Caki2 (cell line): Measurements from ENCODE around the gene HSPB1. TPM values are rescaled to one million over a fixed set of nuclear protein-coding genes. Genes with fewer than 3 reads are reported as not detected.
A peak's percentile ranks its signal among the peaks of the same experiment; 100 is the strongest.
"Not testable (repeated sequence)": the region's sequence is repeated elsewhere in the genome, so short reads cannot be mapped to it uniquely, and the experiment has no call there.

Source experiments
- DNase-seq: peaks from one replicate; pipeline ENCODE4 v3.0.0-alpha.2; 2015; ENCODE audit warnings: low read depth
- in situ Hi-C: cut with HindIII; loops from 2 replicates; pipeline ENCODE4 v1.10.0; 2016; ENCODE audit warnings: low sequenced_read_pairs, low pct_unique_long_range_greater_than_20kb, mixed read lengths
- total RNA-seq: library from RNA; depleted of rRNA; stranded (reverse); fragments of >200 nt; shearing (Covaris generic); gene quantifications from 2 replicates; pipeline ENCODE4 v1.2.3, GENCODE V29; 2014; ENCODE audit warnings: low replicate concordance

HSPB1 gene
- total RNA-seq, 1 experiment from 2014 or later, result 177 TPM

- in situ Hi-C loops, result no loop called here
- DNase-seq, result peak; percentile 68
Observed at GRCh38 chr7:76318488-76319353, 16.2 kb downstream of the HSPB1 start.

DNA sequence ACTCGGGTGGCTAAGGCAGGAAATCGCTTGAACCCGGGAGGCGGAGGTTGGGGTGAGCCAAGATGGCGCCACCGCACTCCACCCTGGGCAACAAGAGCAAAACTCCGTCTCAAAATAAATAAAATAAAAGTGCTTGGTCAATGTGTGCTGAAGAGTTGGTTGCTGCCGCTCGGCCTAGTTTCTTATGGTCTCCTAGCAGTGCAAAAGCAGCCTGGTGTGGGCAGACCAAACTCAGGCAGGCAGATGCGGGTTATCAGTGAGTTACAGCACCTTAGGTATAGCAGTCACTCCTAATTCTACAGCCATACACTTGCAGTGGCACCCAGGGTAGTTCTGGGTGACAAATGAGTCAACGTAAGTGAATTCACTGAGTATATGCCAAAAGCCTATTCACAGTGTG is 22.6 kb downstream of the HSPB1 start:
- no peak for DNase-seq
- in situ Hi-C loops, result no loop called here

- in situ Hi-C loops, result no loop called here
- DNase-seq, result no peak
Observed at GRCh38 chr7:76325811-76326210, 23.3 kb downstream of the HSPB1 start.

GRCh38 chr7:76326646-76327233 is 24.3 kb downstream of the HSPB1 start:
- DNase-seq, result no peak
- in situ Hi-C loops, result no loop called here

DNA sequence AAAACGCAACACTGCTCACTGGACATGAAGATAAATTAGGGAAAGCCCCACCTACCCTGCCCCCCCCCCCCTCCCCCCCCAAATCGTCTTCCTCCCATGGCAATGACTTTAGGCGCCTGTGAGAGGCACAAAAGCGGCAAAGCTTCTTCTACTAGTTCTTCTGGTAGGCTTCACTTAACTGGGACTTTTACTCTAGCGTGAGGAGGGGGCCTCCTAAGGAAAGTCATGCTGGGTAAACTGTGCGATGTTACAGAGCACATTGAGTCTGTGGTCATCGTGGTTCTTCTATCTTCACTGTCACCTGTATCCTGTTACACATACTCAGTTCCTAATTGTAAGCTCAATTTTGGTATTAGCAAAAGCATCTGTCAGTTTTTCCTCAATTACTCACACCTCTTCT is 25.1 kb downstream of the HSPB1 start:
- in situ Hi-C loops, result no loop called here
- DNase-seq, result no peak

DNA sequence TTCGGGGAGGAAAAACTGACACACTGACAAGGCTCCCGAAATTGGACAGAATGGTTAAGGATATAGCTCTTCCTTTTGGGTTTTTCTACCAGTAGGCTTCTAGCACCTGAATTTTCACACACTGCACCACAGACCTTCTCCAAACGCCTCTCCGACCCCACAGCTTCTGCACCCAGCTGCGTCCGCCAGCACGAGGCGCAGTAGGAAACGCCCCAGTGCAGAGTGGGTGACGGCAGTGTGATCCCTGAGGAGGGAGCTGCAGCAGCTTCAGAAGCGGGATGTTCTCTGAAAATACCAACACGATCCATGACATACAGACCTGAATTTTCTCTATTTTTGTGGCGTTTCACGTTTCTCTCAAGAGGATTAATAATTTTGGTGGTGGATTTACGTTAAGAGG is 25.9 kb downstream of the HSPB1 start:
- in situ Hi-C loops, result no loop called here
- DNase-seq, result no peak

DNA sequence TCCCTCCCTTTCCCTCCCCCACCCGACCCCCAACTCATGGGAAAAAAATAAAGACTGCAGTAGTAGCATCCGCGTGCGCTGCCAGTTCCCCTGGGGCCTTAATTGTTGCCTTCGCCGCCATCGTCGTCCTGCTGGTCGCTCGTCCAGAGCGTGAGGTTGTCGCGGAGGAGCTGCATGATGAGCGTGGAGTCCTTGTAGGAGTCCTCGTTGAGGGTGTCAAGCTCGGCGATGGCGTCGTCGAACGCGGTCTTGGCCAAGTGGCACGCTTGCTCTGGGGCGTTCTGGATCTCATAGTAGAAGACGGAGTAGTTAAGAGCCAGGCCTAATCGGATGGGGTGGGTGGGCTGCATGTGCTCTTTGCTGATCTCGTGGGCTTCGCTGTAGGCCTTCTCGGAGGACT is 27.0 kb downstream of the HSPB1 start:
- in situ Hi-C loops, result no loop called here

DNA sequence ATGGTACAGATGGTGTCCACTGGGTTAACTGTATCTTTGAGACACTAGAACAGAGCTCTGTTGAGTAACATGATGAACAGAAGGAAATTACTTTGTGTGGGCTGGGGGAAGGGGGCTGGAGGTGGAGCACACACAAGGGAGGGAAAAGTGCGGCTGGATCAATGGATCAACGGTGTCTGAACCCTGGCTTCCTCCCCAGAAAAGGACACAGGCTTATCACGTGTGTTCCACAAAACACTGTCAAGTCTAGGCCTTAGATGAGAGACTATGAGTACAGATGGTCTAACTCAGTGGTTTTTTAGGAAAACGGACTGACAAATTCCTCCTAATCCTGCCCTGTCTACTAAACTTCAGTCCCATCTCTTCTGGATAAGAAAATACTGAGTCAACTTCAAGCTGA is 27.8 kb downstream of the HSPB1 start:
- no peak for DNase-seq
- in situ Hi-C loops, result no loop called here

More for the DNA sequence above, 27.0 kb downstream of the HSPB1 start:
- DNase-seq, result no peak

DNA sequence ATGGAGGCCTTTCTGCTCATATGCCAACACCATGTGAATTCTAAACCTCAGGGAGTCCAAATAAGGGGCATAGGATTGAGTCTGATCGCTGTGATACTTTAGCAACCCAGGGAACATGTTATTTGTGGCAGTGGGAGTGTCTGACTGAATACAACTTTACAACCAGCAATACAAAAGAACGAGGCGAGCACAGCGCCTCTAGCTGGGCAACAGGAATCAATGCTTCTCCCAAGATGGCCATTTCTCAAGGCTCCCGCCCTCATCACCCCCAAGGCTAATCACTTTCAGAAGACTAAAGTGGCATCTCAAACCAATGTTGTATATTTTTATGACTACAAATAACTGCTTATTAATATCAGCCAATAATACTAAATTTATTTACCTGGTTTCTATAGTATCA is 28.2 kb downstream of the HSPB1 start:
- no peak for DNase-seq
- in situ Hi-C loops, result no loop called here

DNA sequence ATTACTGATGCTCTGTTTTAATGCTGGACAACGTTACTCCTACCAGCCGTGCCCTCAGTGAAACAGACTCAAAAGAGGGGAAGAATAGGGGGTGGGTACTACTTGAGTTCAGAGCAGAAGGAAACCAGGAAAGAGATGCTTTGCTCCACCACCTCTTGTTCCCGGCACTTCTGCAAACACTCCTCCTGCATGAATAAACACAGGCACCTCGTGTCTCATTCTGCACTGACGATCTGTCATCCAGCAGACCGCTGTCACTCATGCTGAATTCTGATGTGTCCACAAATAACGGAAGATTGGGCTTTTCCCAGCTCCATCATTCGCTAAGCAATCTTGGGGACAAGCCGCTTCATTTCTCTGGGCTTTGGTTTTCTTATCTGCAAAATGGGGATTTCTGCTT is 29.6 kb downstream of the HSPB1 start:
- in situ Hi-C loops, result no loop called here
- DNase-seq, result no peak

- no peak for DNase-seq
- in situ Hi-C loops, result no loop called here
Observed at GRCh38 chr7:76333511-76334101, 31.1 kb downstream of the HSPB1 start.

DNA sequence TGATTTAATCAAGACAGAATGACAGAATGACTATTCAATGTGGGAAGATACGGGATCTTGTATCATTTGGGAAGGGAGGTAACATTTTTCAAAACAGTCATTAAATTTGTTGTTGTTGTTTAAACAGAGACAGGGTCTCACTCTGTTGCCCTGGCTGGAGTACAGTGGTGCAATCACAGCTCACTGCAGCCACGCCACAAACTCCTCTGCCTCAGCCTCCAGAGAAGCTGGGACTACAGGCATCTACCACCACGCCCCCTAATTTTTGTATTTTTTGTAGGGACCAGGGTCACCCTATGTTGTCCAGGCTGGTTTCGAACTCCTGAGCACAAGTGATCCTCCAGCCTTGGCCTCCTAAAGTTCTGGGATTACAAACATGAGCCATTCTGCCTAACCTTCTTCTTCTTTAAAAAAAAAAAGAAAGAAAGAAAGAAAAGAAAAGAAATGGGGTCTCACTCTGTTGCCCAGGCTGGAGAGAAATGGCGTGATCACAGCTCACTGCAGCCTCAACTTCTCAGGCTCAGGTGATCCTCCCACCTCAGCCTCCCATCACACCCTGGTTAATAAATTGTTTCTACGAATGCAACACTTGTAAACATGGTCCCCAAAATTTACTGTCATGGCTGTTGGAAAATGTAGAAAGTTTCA is 32.0 kb downstream of the HSPB1 start:
- DNase-seq, result no peak
- in situ Hi-C loops, result no loop called here

- in situ Hi-C loops, DNase-seq: not testable (repeated sequence)
Observed at GRCh38 chr7:76335417-76335816, 32.9 kb downstream of the HSPB1 start.

GRCh38 chr7:76336094-76336493 is 33.6 kb downstream of the HSPB1 start:
- DNase-seq, result no peak
- in situ Hi-C loops, result no loop called here

DNA sequence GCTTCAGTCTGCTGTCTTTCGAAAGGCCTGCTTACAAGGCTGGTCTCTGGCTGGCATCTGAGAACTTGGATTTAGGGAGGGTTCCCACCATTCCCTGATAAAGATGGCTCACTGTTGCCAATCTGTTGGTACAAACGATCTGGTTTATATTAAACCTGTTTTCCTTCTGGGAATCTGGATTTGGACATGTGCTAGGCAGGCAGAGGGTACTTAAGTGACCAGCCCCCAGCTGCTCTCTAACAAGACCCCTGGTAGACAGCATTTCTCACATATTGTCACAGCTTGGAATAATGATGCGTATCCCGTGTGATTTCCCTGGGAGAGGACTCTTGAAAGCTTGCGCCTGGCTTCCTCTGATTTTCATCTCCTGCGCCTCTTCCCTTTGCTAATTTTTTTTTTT is 34.7 kb downstream of the HSPB1 start:
- in situ Hi-C loops, result no loop called here
- no peak for DNase-seq

GRCh38 chr7:76338298-76339084 is 36.0 kb downstream of the HSPB1 start:
- in situ Hi-C loops, result no loop called here
- peak; percentile 86 for DNase-seq

- DNase-seq, result peak; percentile 74
- in situ Hi-C loops, result no loop called here
Observed at GRCh38 chr7:76340617-76341131, 38.2 kb downstream of the HSPB1 start.

- in situ Hi-C loops, result no loop called here
Observed at GRCh38 chr7:76342222-76342621, 39.7 kb downstream of the HSPB1 start.

More at GRCh38 chr7:76342222-76342621, 39.7 kb downstream of the HSPB1 start:
- no peak for DNase-seq
